HG03135 (cell line): ENCODE measurements around the gene SPARC.
"Not testable (repeated sequence)": the region's sequence is repeated elsewhere in the genome, so short reads cannot be mapped to it uniquely, and the experiment has no call there.

ENCODE experiments used
- ATAC-seq: cut with Tn5 transposase; IDR thresholded peaks from one replicate; pipeline ENCODE4 v1.9.1; 2021; ENCODE audit warnings: mild to moderate bottlenecking, moderate library complexity; ENCODE audit not compliant: unreplicated experiment

SPARC gene

GRCh38 chr5:151686674-151687407, at the start of gene SPARC:
Gene SPARC (minus strand): TSS chr5:151686915. CDS start chr5:151676188, 10,727 bp downstream.
- peak; percentile 58 for ATAC-seq

- no peak for ATAC-seq
Measured at GRCh38 chr5:151735646-151736045, 48.9 kb upstream of the SPARC start.

- no peak for ATAC-seq
Measured at GRCh38 chr5:151734064-151734408, 47.3 kb upstream of the SPARC start.

- ATAC-seq, result no peak
Measured at GRCh38 chr5:151733358-151734063, 46.8 kb upstream of the SPARC start.

- ATAC-seq, result no peak
Measured at GRCh38 chr5:151730381-151730780, 43.7 kb upstream of the SPARC start.

GRCh38 chr5:151729597-151729996, 42.9 kb upstream of the SPARC start:
- not testable (repeated sequence) for ATAC-seq

GRCh38 chr5:151724360-151724759, 37.6 kb upstream of the SPARC start:
- ATAC-seq, result no peak

GRCh38 chr5:151722546-151722945, 35.8 kb upstream of the SPARC start:
- no peak for ATAC-seq

GRCh38 chr5:151721812-151722391, 35.2 kb upstream of the SPARC start:
- ATAC-seq, result no peak

- ATAC-seq, result peak; percentile 87
Measured at GRCh38 chr5:151721087-151721646, 34.5 kb upstream of the SPARC start.

GRCh38 chr5:151720215-151720614, 33.5 kb upstream of the SPARC start:
- ATAC-seq, result no peak

- no peak for ATAC-seq
Measured at GRCh38 chr5:151719228-151720000, 32.7 kb upstream of the SPARC start.

- ATAC-seq, result no peak
Measured at GRCh38 chr5:151718646-151719045, 31.9 kb upstream of the SPARC start.

GRCh38 chr5:151718153-151718552, 31.4 kb upstream of the SPARC start:
- ATAC-seq, result no peak

- no peak for ATAC-seq
Measured at GRCh38 chr5:151717416-151717815, 30.7 kb upstream of the SPARC start.

GRCh38 chr5:151709109-151709735, 22.5 kb upstream of the SPARC start:
- ATAC-seq, result no peak

GRCh38 chr5:151708126-151708525, 21.4 kb upstream of the SPARC start:
- no peak for ATAC-seq

- ATAC-seq, result no peak
Measured at GRCh38 chr5:151707567-151707966, 20.9 kb upstream of the SPARC start.

GRCh38 chr5:151706906-151707305, 20.2 kb upstream of the SPARC start:
- ATAC-seq, result no peak

GRCh38 chr5:151703780-151704179, 17.1 kb upstream of the SPARC start:
- ATAC-seq, result no peak

GRCh38 chr5:151703227-151703626, 16.5 kb upstream of the SPARC start:
- ATAC-seq, result peak; percentile 88
